ENCODE measurements around the gene SGCA.

SGCA gene

GRCh38 chr17:50128441-50129352 lies 37.1 kb upstream of the SGCA start (continued):
- peak; percentile 84 for TF ChIP-seq ZSCAN4 (tag by site-specific recombination; IDR thresholded peaks at IDR 0.05)
- peak; percentile 64 for TF ChIP-seq ZNF366 (tag by site-specific recombination; conservative IDR thresholded peaks at IDR 0.05)
- TF ChIP-seq IKZF3 (tag by site-specific recombination; IDR thresholded peaks at IDR 0.05), result peak; percentile 72

- Histone ChIP-seq H3K4me1 (ENCODE audit: control insufficient read depth, insufficient read depth, low read length) (no peaks in the 10 kb centered on the region; the same call in 1 of the 2 replicates), H3K9me3 (ENCODE audit: control insufficient read depth, insufficient read depth, low read depth, low read length) (no peaks in the 10 kb centered on the region), H3K27ac (ENCODE audit: extremely low read depth, low read depth, low read length) (no peak overlapping the region), H3K4me3 (ENCODE audit: low read depth, low read length) (peak overlapping the region; percentile 35), H3K36me3 (ENCODE audit: control insufficient read depth in 2 of 2, insufficient read depth in 1 of 2, low read length in 2 of 2) (peaks cover 0 to 13% of the 10 kb centered on the region in 2 experiments; a peak in 1 of 3 replicates)
- CTCF ChIA-PET, result interaction anchor here (0.7 to 2.0 kb wide), 4 partner anchors 10 to 33 kb away, joined by 4 to 23 read pairs (median 6); no protein-coding TSS in a partner anchor
- POLR2A ChIA-PET, result interaction anchor here (1.5 to 1.7 kb wide), 2 partner anchors 10 to 22 kb away, joined by 6 to 7 read pairs; no protein-coding TSS in a partner anchor
- no peak; the same call in 1 of the 2 replicates for TF ChIP-seq ZBTB48 (tag by site-specific recombination; IDR thresholded peaks at IDR 0.05)
- no peak for TF ChIP-seq ZNF416 (tag by site-specific recombination; IDR thresholded peaks at IDR 0.05)
- TF ChIP-seq ZNF302 (tag by site-specific recombination; IDR thresholded peaks at IDR 0.05; ENCODE audit: low read depth), result no peak
- TF ChIP-seq ZNF335 (tag by site-specific recombination; conservative IDR thresholded peaks at IDR 0.05), result peak; percentile 25
- peak; percentile 15; the same call in 1 of the 2 replicates for TF ChIP-seq ZBTB20 (tag by site-specific recombination; IDR thresholded peaks at IDR 0.05)
- no peak for TF ChIP-seq ZNF555 (tag by site-specific recombination; conservative IDR thresholded peaks at IDR 0.05)
- TF ChIP-seq ZNF354C (tag by site-specific recombination; IDR thresholded peaks at IDR 0.05; ENCODE audit: borderline replicate concordance, low read depth), result no peak
- TF ChIP-seq SP3 (tag by site-specific recombination; IDR thresholded peaks at IDR 0.05), result peak; percentile 8; the same call in 1 of the 2 replicates
- TF ChIP-seq ZNF423 (tag by site-specific recombination; IDR thresholded peaks at IDR 0.05), result peak; percentile 56
- no peak for TF ChIP-seq HOXC10 (CRISPR knock-in tag; IDR thresholded peaks at IDR 0.05)
- TF ChIP-seq GLIS2 (tag by site-specific recombination; IDR thresholded peaks at IDR 0.05), result peak; percentile 65
- peak; percentile 72 for TF ChIP-seq ZIC2 (tag by site-specific recombination; IDR thresholded peaks at IDR 0.05)
- TF ChIP-seq ZBTB49 (tag by site-specific recombination; IDR thresholded peaks at IDR 0.05; ENCODE audit: low read depth), result no peak
- no peak for TF ChIP-seq GLI2 (tag by site-specific recombination; IDR thresholded peaks at IDR 0.05; ENCODE audit: borderline replicate concordance, low read depth)
- no peak for TF ChIP-seq ZFP69B (tag by site-specific recombination; IDR thresholded peaks at IDR 0.05)
- TF ChIP-seq ZNF112 (tag by site-specific recombination; IDR thresholded peaks at IDR 0.05), result no peak
- no peak for TF ChIP-seq ZEB2 (tag by site-specific recombination; IDR thresholded peaks at IDR 0.05)
- TF ChIP-seq ZNF518A (tag by site-specific recombination; conservative IDR thresholded peaks at IDR 0.05; ENCODE audit: low read depth), result no peak
- TF ChIP-seq ZNF155 (tag by site-specific recombination; IDR thresholded peaks at IDR 0.05), result no peak
- TF ChIP-seq ZNF391 (tag by site-specific recombination; IDR thresholded peaks at IDR 0.05; ENCODE audit: borderline replicate concordance, low read depth), result no peak
- TF ChIP-seq HOXD13 (CRISPR knock-in tag; IDR thresholded peaks at IDR 0.05; ENCODE audit: borderline replicate concordance), result no peak
- TF ChIP-seq YY1 (tag by site-specific recombination; IDR thresholded peaks at IDR 0.05), result no peak
- no peak for TF ChIP-seq ZNF654 (tag by site-specific recombination; IDR thresholded peaks at IDR 0.05; ENCODE audit: low read depth)
- TF ChIP-seq ZNF23 (tag by site-specific recombination; IDR thresholded peaks at IDR 0.05; ENCODE audit: borderline replicate concordance), result no peak
These were observed 36.5 kb upstream of the SGCA start for GRCh38 chr17:50129353-50129727.
